WTC11 (cell line): ENCODE measurements around the gene SHROOM3. TPM values are rescaled to one million over a fixed set of nuclear protein-coding genes. Genes with fewer than 3 reads are reported as not detected.

Experiments
- ATAC-seq: fragments of 200-7000 bp; cut with Tn5 transposase; 2 replicates; pipeline ENCODE4 v1.10.0; 2021; ENCODE audit warnings: mild to moderate bottlenecking, moderate library complexity
- CTCF ChIA-PET: fragments of 300-600 bp; sonication (Branson Sonifier 250); formaldehyde crosslinking; loops from one replicate; lab custom pipeline; 2021; ENCODE audit warnings: antibody characterized with exemption; lab: Charles Lee
- POLR2A ChIA-PET: fragments of 350-600 bp; sonication (Branson Sonifier 250); formaldehyde crosslinking; loops from one replicate; lab custom pipeline; 2021; ENCODE audit warnings: antibody characterized with exemption; lab: Charles Lee
- DNase-seq: peaks from one replicate; pipeline ENCODE4 v3.0.0; 2021; ENCODE audit warnings: low spot score
- H3K27ac Mint-ChIP-seq: 2 replicates; pipeline ENCODE4 v1.8.0; 2021; ENCODE audit warnings: mixed read lengths
- H3K27me3 Mint-ChIP-seq: 2 replicates; pipeline ENCODE4 v1.8.0; 2021; ENCODE audit warnings: low read depth, mild to moderate bottlenecking, moderate library complexity, mixed read lengths
- H3K36me3 Mint-ChIP-seq: 2 replicates; pipeline ENCODE4 v1.8.0; 2021; ENCODE audit warnings: mixed read lengths
- H3K4me1 Mint-ChIP-seq: 2 replicates; pipeline ENCODE4 v1.8.0; 2022; ENCODE audit warnings: mixed read lengths
- H3K4me3 Mint-ChIP-seq: 2 replicates; pipeline ENCODE4 v1.8.0; 2021; ENCODE audit warnings: mild to moderate bottlenecking, moderate library complexity, mixed read lengths
- H3K9me3 Mint-ChIP-seq: 2 replicates; pipeline ENCODE4 v1.8.0; 2021; ENCODE audit warnings: mixed read lengths
- ATF6 ChIP-seq: sonication (generic); formaldehyde crosslinking; IDR thresholded peaks from 2 replicates; pipeline ENCODE4 v1.8.1; 2023; ENCODE audit warnings: mild to moderate bottlenecking, missing genetic modification reagents
- CREB1 ChIP-seq: sonication (generic); formaldehyde crosslinking; IDR thresholded peaks from 2 replicates; pipeline ENCODE4 v1.8.0; 2023; ENCODE audit warnings: mild to moderate bottlenecking, missing genetic modification reagents
- ELF4 ChIP-seq: sonication (generic); formaldehyde crosslinking; IDR thresholded peaks from 2 replicates; pipeline ENCODE4 v1.8.1; 2022; ENCODE audit warnings: low read depth, mild to moderate bottlenecking, moderate library complexity, missing genetic modification reagents
- EMX1 ChIP-seq: fragments of 250-450 bp; sonication (Bioruptor Pico); IDR thresholded peaks from 2 replicates; pipeline ENCODE4 v1.8.0; 2021; ENCODE audit warnings: mild to moderate bottlenecking
- ESRRA ChIP-seq: sonication (generic); formaldehyde crosslinking; IDR thresholded peaks from 2 replicates; pipeline ENCODE4 v1.8.1; 2022; ENCODE audit warnings: mild to moderate bottlenecking, missing genetic modification reagents, borderline replicate concordance
- FOXP4 ChIP-seq: sonication (generic); formaldehyde crosslinking; IDR thresholded peaks from 2 replicates; pipeline ENCODE4 v1.8.0; 2022; ENCODE audit warnings: mild to moderate bottlenecking, missing genetic modification reagents
- HMGXB4 ChIP-seq: sonication (generic); formaldehyde crosslinking; IDR thresholded peaks from 2 replicates; pipeline ENCODE4 v1.8.1; 2023; ENCODE audit warnings: mild to moderate bottlenecking, moderate library complexity, missing genetic modification reagents
- MAX ChIP-seq: sonication (generic); formaldehyde crosslinking; IDR thresholded peaks from 2 replicates; pipeline ENCODE4 v1.8.0; 2022; ENCODE audit warnings: mild to moderate bottlenecking, missing genetic modification reagents
- MXD4 ChIP-seq: fragments of 250-450 bp; sonication (Bioruptor Pico); IDR thresholded peaks from 2 replicates; pipeline ENCODE4 v1.8.0; 2021; ENCODE audit warnings: mild to moderate bottlenecking, moderate library complexity, borderline replicate concordance
- MYBL2 ChIP-seq: sonication (generic); formaldehyde crosslinking; IDR thresholded peaks from 2 replicates; pipeline ENCODE4 v1.8.1; 2023; ENCODE audit warnings: mild to moderate bottlenecking, moderate library complexity, missing genetic modification reagents
- PRRX2 ChIP-seq: fragments of 250-450 bp; sonication (Bioruptor Pico); IDR thresholded peaks from 2 replicates; pipeline ENCODE4 v1.8.0; 2021; ENCODE audit warnings: mild to moderate bottlenecking
- SOX15 ChIP-seq: fragments of 250-450 bp; sonication (Bioruptor Pico); IDR thresholded peaks from 2 replicates; pipeline ENCODE4 v1.9.0; 2021; ENCODE audit warnings: mild to moderate bottlenecking
- SP1 ChIP-seq: sonication (generic); formaldehyde crosslinking; conservative IDR thresholded peaks from 2 replicates; pipeline ENCODE4 v1.8.1; 2022; ENCODE audit warnings: missing genetic modification reagents
- STAT6 ChIP-seq: sonication (generic); formaldehyde crosslinking; conservative IDR thresholded peaks from 2 replicates; pipeline ENCODE4 v1.8.1; 2023; ENCODE audit warnings: mild to moderate bottlenecking, low read depth, missing genetic modification reagents, moderate library complexity
- TCF7 ChIP-seq: sonication (generic); formaldehyde crosslinking; IDR thresholded peaks from 2 replicates; pipeline ENCODE4 v1.8.0; 2022; ENCODE audit warnings: mild to moderate bottlenecking, low read depth, missing genetic modification reagents, moderate library complexity
- USF2 ChIP-seq: sonication (generic); formaldehyde crosslinking; IDR thresholded peaks from 2 replicates; pipeline ENCODE4 v1.8.1; 2023; ENCODE audit warnings: mild to moderate bottlenecking, missing genetic modification reagents, moderate library complexity
- ZBTB43 ChIP-seq: sonication (generic); formaldehyde crosslinking; IDR thresholded peaks from 2 replicates; pipeline ENCODE4 v1.8.1; 2023; ENCODE audit warnings: mild to moderate bottlenecking, missing genetic modification reagents
- ZNF138 ChIP-seq: sonication (generic); formaldehyde crosslinking; conservative IDR thresholded peaks from 2 replicates; pipeline ENCODE4 v1.8.1; 2022; ENCODE audit warnings: mild to moderate bottlenecking, moderate library complexity, missing genetic modification reagents
- ZNF281 ChIP-seq: sonication (generic); formaldehyde crosslinking; IDR thresholded peaks from 2 replicates; pipeline ENCODE4 v1.8.0; 2023; ENCODE audit warnings: mild to moderate bottlenecking, missing genetic modification reagents
- total RNA-seq: library from RNA; stranded (reverse); gene quantifications from 3 replicates; pipeline ENCODE4 v1.2.3, GENCODE V29; 2021

SHROOM3 gene
- total RNA-seq, 1 experiment from 2014 or later = 71.9 TPM

GRCh38 chr4:76705472-76705871 lies 270.4 kb downstream of the SHROOM3 start (continued):
- TF ChIP-seq HMGXB4 (no peak), ZBTB43 (CRISPR knock-in tag) (no peak), USF2 (no peak), CREB1 (CRISPR knock-in tag) (no peak), EMX1 (CRISPR knock-in tag) (no peak), ZNF138 (no peak)

GRCh38 chr4:76706581-76706980 lies 271.6 kb downstream of the SHROOM3 start:
- DNase-seq = no peak
- ChIA-PET POLR2A (no interaction called here), CTCF (no interaction called here)
- H3K9me3 Mint-ChIP-seq = no peaks in the 10 kb centered on the region
- TF ChIP-seq ESRRA (no peak), SP1 (no peak), SOX15 (CRISPR knock-in tag) (no peak), TCF7 (no peak), MYBL2 (CRISPR knock-in tag) (no peak), ZNF281 (CRISPR knock-in tag) (no peak), PRRX2 (no peak), MXD4 (no peak), STAT6 (CRISPR knock-in tag) (no peak), ATF6 (CRISPR knock-in tag) (no peak), ELF4 (CRISPR knock-in tag) (no peak), MAX (CRISPR knock-in tag) (no peak), ZBTB43 (CRISPR knock-in tag) (no peak), FOXP4 (CRISPR knock-in tag) (no peak)
- peaks cover 21% of the 10 kb centered on the region for H3K36me3 Mint-ChIP-seq
- peaks cover 70% of the 10 kb centered on the region for H3K4me1 Mint-ChIP-seq
- ATAC-seq = no peak
- H3K27me3 Mint-ChIP-seq = no peaks in the 10 kb centered on the region
- peak overlapping the region; percentile 3 for H3K27ac Mint-ChIP-seq
- no peak overlapping the region for H3K4me3 Mint-ChIP-seq
